Measurements from ENCODE around the gene ELAPOR1. TPM values are rescaled to one million over a fixed set of nuclear protein-coding genes. Genes with fewer than 3 reads are reported as not detected.

ELAPOR1 gene
- total and polyA plus RNA-seq, 2 of the 4 experiments (the other 2 are of a cell fraction), result 0.54 to 1.6 TPM

GRCh38 chr1:109152196-109152595 lies 38.3 kb downstream of the ELAPOR1 start:
- Histone ChIP-seq H3K9ac (ENCODE audit: low read depth, low read length) (no peak overlapping the region), H2AK5ac (ENCODE audit: low read depth, low read length) (no peak overlapping the region), H3K56ac (ENCODE audit: extremely low read depth, insufficient read depth, low read length) (no peak overlapping the region), H3K27me3 (ENCODE audit: control insufficient read depth, insufficient read depth, low read length) (no peaks in the 10 kb centered on the region), H3K4ac (ENCODE audit: low read depth, low read length) (no peak overlapping the region), H3K9me3 (ENCODE audit: control insufficient read depth, insufficient read depth, low read length) (no peaks in the 10 kb centered on the region), H2BK20ac (ENCODE audit: low read depth, low read length) (no peak overlapping the region), H4K20me1 (ENCODE audit: insufficient read depth, low read length) (no peaks in the 10 kb centered on the region), H2BK120ac (ENCODE audit: low read depth, low read length) (no peak overlapping the region), H3K4me3 (ENCODE audit: insufficient read depth, low read depth, low read length) (no peak overlapping the region), H4K91ac (ENCODE audit: insufficient read depth, low read depth, low read length) (no peak overlapping the region), H3K4me2 (ENCODE audit: low read depth, low read length) (no peak overlapping the region), H3K14ac (replicated peaks; ENCODE audit: low read depth, low read length) (no peak overlapping the region), H3K9me1 (ENCODE audit: insufficient read depth, low read length) (peaks cover 2% of the 10 kb centered on the region; the same call in 1 of the 2 replicates), H3K4me1 (ENCODE audit: control insufficient read depth, insufficient read depth, low read length) (peaks cover 3% of the 10 kb centered on the region), H2BK5ac (ENCODE audit: low read depth, low read length, poor library complexity, severe bottlenecking) (no peak overlapping the region), H3K27ac (ENCODE audit: insufficient read depth, low read length) (no peak overlapping the region), H4K8ac (ENCODE audit: low read depth in 2 of 2, low read length in 2 of 2) (no peak overlapping the region; a peak in 1 of 4 replicates), H2AFZ (replicated peaks; ENCODE audit: low read length, poor library complexity) (no peak overlapping the region), H3K79me1 (ENCODE audit: low read depth in 1 of 2, low read length in 2 of 2) (no peaks in the 10 kb centered on the region), H2BK15ac (ENCODE audit: low read depth, low read length) (no peak overlapping the region), H3K23ac (ENCODE audit: low read depth, low read length) (no peak overlapping the region), H3K36me3 (ENCODE audit: control insufficient read depth, insufficient read depth, low read length) (no peaks in the 10 kb centered on the region), H3K18ac (ENCODE audit: low read depth, low read length) (no peak overlapping the region), H4K5ac (ENCODE audit: low read depth, low read length) (no peak overlapping the region), H2AK9ac (replicated peaks; ENCODE audit: low read depth, low read length, poor library complexity) (peak overlapping the region; percentile 8)
- intact Hi-C loops (cut with micrococcal nuclease) (no loop called here), dilution Hi-C loops (cut with HindIII; ENCODE audit: low sequenced_read_pairs, unreplicated experiment) (no loop called here), in situ Hi-C loops (cut with MboI; ENCODE audit: low sequenced_read_pairs) (no loop called here)
- ChIA-PET CTCF (interaction anchor here (0.6 kb wide), 1 partner anchor 177 kb away, joined by 3 read pairs; no protein-coding TSS in a partner anchor), POLR2A (ENCODE audit: unreplicated experiment) (no interaction called here)
- no peak for ATAC-seq (ENCODE audit: low read depth)
- BruUV-seq (replicated peaks), result no TSS peak
- no peak for TF ChIP-seq MAFK (IDR thresholded peaks at IDR 0.05; ENCODE audit: low read depth, low read length)
- TF ChIP-seq, protein P1, sequence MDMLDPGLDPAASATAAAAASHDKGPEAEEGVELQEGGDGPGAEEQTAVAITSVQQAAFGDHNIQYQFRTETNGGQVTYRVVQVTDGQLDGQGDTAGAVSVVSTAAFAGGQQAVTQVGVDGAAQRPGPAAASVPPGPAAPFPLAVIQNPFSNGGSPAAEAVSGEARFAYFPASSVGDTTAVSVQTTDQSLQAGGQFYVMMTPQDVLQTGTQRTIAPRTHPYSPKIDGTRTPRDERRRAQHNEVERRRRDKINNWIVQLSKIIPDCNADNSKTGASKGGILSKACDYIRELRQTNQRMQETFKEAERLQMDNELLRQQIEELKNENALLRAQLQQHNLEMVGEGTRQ (IDR thresholded peaks at IDR 0.05; ENCODE audit: low read depth, low read length), result no peak
- no peak for TF ChIP-seq RFX5 (IDR thresholded peaks at IDR 0.05; ENCODE audit: low read depth, low read length)
- no peak for TF ChIP-seq RAD21 (IDR thresholded peaks at IDR 0.05; ENCODE audit: low read length)
- no peak for TF ChIP-seq SMC3 (IDR thresholded peaks at IDR 0.05; ENCODE audit: low read depth, low read length)
- TF ChIP-seq POLR2A (IDR thresholded peaks at IDR 0.05; ENCODE audit: low read depth, low read length), result no peak
- TF ChIP-seq BHLHE40 (IDR thresholded peaks at IDR 0.05; ENCODE audit: low read depth, low read length), result no peak
- TF ChIP-seq, protein P2, sequence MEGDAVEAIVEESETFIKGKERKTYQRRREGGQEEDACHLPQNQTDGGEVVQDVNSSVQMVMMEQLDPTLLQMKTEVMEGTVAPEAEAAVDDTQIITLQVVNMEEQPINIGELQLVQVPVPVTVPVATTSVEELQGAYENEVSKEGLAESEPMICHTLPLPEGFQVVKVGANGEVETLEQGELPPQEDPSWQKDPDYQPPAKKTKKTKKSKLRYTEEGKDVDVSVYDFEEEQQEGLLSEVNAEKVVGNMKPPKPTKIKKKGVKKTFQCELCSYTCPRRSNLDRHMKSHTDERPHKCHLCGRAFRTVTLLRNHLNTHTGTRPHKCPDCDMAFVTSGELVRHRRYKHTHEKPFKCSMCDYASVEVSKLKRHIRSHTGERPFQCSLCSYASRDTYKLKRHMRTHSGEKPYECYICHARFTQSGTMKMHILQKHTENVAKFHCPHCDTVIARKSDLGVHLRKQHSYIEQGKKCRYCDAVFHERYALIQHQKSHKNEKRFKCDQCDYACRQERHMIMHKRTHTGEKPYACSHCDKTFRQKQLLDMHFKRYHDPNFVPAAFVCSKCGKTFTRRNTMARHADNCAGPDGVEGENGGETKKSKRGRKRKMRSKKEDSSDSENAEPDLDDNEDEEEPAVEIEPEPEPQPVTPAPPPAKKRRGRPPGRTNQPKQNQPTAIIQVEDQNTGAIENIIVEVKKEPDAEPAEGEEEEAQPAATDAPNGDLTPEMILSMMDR (conservative IDR thresholded peaks at IDR 0.05; ENCODE audit: low read depth, low read length), result no peak
- TF ChIP-seq ELK1 (IDR thresholded peaks at IDR 0.05; ENCODE audit: borderline replicate concordance, low read depth, low read length), result no peak
- TF ChIP-seq RCOR1 (IDR thresholded peaks at IDR 0.05; ENCODE audit: insufficient replicate concordance, low read length), result no peak
- TF ChIP-seq CEBPB (IDR thresholded peaks at IDR 0.05; ENCODE audit: low read depth, low read length), result no peak
- no peak for TF ChIP-seq NFE2L2 (IDR thresholded peaks at IDR 0.05; ENCODE audit: low read depth, low read length)
- TF ChIP-seq MAZ (IDR thresholded peaks at IDR 0.05; ENCODE audit: borderline replicate concordance, low read depth, low read length), result no peak
- DNase-seq, result no peak

Measured in IMR-90 (cell line).